ENCODE results near the gene NBR1. TPM values are rescaled to one million over a fixed set of nuclear protein-coding genes. Genes with fewer than 3 reads are reported as not detected.

NBR1 gene
- total RNA-seq, 2 experiments from 2014 or later = 45.6 to 46.5 TPM

DNA sequence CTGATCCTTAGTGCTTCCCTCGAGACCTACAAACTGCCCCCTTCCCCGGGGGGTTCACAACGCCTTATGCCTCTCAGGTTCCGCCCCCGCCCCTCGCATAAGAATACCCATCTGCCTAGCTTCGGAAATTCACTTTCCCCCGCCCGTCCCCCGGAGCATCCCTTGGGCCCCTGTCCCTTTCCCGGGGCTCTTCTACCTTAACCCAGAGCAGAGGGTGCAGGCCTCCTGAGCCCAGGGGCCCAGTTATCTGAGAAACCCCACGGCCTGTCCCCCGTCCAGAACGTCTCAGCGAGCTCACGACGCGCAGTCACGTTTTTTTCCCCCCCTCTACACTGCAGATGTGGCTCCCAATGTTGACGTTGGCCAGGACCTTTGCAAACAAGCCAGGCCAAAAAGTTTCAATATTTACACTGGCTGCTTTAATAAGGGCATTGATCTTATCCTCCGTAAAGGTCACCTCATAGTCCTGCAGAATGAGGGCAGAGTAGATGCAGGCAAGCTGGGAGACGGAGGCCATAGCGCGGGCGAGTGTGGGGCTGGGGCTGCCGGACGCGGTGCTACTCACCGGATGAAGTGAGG lies 1.4 kb upstream of the NBR1 start:
- DNase-seq (peak; percentile 52), ATAC-seq (peak; percentile 12)
- ChIA-PET CTCF (interaction anchor here (0.7 to 1.8 kb wide), 2 partner anchors 44 to 172 kb away, joined by 3 to 5 read pairs; partner anchors contain the start of gene RPL27), POLR2A (interaction anchor here (0.7 to 1.9 kb wide), 9 partner anchors 30 to 146 kb away, joined by 3 to 33 read pairs (median 3); partner anchors contain the start of genes BRCA1 and TMEM106A)
- intact Hi-C loops (cut with micrococcal nuclease) = loop anchor here (2.0 to 5.0 kb wide), 2 partner anchors 43 to 45 kb away; partner anchors contain the start of genes BRCA1 and TMEM106A
- Mint-ChIP-seq H3K27ac (no peak overlapping the region), H3K36me3 (ENCODE audit: low read depth) (no peaks in the 10 kb centered on the region), H3K4me3 (no peak overlapping the region), H3K27me3 (no peaks in the 10 kb centered on the region), H3K9me3 (no peaks in the 10 kb centered on the region), H3K4me1 (ENCODE audit: low read depth) (peaks cover 24% of the 10 kb centered on the region)
- TF ChIP-seq, protein P1, sequence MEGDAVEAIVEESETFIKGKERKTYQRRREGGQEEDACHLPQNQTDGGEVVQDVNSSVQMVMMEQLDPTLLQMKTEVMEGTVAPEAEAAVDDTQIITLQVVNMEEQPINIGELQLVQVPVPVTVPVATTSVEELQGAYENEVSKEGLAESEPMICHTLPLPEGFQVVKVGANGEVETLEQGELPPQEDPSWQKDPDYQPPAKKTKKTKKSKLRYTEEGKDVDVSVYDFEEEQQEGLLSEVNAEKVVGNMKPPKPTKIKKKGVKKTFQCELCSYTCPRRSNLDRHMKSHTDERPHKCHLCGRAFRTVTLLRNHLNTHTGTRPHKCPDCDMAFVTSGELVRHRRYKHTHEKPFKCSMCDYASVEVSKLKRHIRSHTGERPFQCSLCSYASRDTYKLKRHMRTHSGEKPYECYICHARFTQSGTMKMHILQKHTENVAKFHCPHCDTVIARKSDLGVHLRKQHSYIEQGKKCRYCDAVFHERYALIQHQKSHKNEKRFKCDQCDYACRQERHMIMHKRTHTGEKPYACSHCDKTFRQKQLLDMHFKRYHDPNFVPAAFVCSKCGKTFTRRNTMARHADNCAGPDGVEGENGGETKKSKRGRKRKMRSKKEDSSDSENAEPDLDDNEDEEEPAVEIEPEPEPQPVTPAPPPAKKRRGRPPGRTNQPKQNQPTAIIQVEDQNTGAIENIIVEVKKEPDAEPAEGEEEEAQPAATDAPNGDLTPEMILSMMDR (IDR thresholded peaks at IDR 0.05) = no peak

DNA sequence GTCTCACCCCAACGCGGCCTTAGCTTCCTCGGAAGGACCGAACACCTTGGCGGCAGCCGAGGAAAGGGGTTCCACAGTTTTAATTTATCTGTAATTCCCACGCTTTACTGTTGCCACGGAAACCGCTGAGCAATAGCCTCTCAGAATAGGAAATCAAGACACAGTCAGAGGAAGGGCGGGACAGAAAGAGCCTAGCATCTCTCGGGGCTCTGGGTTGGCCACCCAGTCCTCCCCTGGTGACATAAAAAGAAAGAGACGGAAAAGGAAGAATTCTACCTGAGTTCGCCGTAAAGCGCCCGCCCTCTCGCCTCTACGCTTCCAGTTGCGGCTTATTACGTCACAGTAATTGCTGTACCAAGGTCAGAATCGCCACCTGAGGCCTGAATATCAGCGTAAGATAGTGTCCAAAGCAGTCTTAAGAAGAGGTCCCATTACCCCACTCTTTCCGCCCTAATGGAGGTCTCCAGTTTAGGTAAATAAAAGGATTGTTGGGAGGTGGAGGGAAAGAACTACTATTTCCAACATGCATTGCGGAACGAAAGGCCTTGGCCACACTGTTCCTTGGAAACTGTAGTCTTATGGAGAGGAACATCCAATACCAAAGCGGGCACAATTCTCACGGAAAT lies 761 bp upstream of the NBR1 start:
- intact Hi-C loops (cut with micrococcal nuclease) = loop anchor here (2.0 to 5.0 kb wide), 2 partner anchors 42 to 45 kb away; partner anchors contain the start of genes BRCA1 and TMEM106A
- no peaks in the 10 kb centered on the region for H3K9me3 Mint-ChIP-seq
- H3K36me3 Mint-ChIP-seq (ENCODE audit: low read depth) = peaks cover 1% of the 10 kb centered on the region
- CTCF ChIA-PET = interaction anchor here (0.7 to 1.8 kb wide), 2 partner anchors 43 to 172 kb away, joined by 3 to 5 read pairs; partner anchors contain the start of gene RPL27
- no peak overlapping the region for H3K4me3 Mint-ChIP-seq
- POLR2A ChIA-PET = interaction anchor here (0.7 to 1.9 kb wide), 7 partner anchors 30 to 146 kb away, joined by 3 to 33 read pairs (median 4); partner anchors contain the start of genes BRCA1 and TMEM106A
- H3K4me1 Mint-ChIP-seq (ENCODE audit: low read depth) = peaks cover 27% of the 10 kb centered on the region
- no peak overlapping the region for H3K27ac Mint-ChIP-seq
- TF ChIP-seq, protein P1 (IDR thresholded peaks at IDR 0.05) = no peak
- ATAC-seq (peak; percentile 82), DNase-seq (peak; percentile 96)
- no peaks in the 10 kb centered on the region for H3K27me3 Mint-ChIP-seq

DNA sequence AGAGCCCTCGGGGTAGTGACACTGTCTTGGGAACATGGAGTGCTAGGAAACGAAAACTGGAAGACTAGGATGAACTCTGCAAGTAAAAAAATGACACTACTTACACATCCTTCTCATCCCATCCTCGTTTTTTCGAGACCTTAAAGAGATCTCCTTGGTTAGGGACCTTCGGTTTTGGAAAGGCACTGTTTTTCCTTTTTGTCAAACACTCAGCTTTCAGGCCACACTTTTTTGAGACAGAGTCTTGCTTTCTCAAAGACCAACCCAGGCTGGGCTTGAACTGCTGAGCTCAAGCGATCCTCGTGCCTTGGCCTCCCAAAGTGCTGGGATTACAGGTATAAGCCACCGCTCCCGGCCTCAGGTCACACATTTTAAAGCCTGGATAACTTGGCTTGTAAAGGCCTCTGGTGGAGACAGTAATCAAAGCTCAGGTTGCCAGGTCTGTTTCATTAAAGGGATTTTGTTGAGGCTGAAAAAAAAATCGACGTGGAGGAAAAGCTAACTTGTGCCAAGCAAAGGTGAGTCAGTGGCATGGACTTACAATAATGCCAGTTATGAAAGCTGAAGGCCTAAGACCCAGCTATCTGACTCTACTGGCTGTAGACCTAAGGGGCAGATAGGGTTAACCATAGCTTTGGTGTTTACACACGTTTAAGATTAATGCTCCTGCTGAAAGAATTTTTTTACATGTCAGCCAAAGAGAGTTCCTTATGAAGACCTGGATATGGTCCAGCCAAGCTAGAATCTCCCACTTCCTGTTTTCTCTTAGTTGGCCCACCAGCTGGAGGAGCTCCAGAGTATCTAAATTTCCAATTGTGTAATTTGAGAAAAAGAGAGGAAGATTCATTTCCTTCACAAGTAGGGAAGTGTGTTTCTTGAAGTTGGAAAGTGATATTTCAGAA lies 823 bp downstream of the NBR1 start:
- no peak for ATAC-seq
- ChIA-PET CTCF (interaction anchor here (0.8 to 1.7 kb wide), 6 partner anchors 28 to 167 kb away, joined by 3 to 5 read pairs (median 4); partner anchors contain the start of genes BRCA1 and TMEM106A), POLR2A (interaction anchor here (0.6 to 4.4 kb wide), 13 partner anchors 9 to 1307 kb away, joined by 3 to 61 read pairs (median 3); partner anchors contain the start of genes BRCA1, IFI35, RPL27 and TMEM106A)
- TF ChIP-seq, protein P1 (IDR thresholded peaks at IDR 0.05) = no peak
- H3K9me3 Mint-ChIP-seq = no peaks in the 10 kb centered on the region
- intact Hi-C loops (cut with micrococcal nuclease) = loop anchor here (2.0 to 5.0 kb wide), 2 partner anchors 40 to 47 kb away; partner anchors contain the start of genes BRCA1 and TMEM106A
- no peaks in the 10 kb centered on the region for H3K27me3 Mint-ChIP-seq
- H3K36me3 Mint-ChIP-seq (ENCODE audit: low read depth) = peaks cover 15% of the 10 kb centered on the region
- H3K4me1 Mint-ChIP-seq (ENCODE audit: low read depth) = peaks cover 39% of the 10 kb centered on the region
- peak; percentile 29 for DNase-seq
- no peak overlapping the region for H3K4me3 Mint-ChIP-seq
- H3K27ac Mint-ChIP-seq = no peak overlapping the region

GRCh38 chr17:43175213-43176118 lies 4.5 kb downstream of the NBR1 start:
- intact Hi-C loops (cut with micrococcal nuclease) = no loop called here
- no peak for ATAC-seq
- no peak for DNase-seq
- POLR2A ChIA-PET = interaction anchor here (1.0 to 4.4 kb wide), 2 partner anchors 140 kb away, joined by 3 to 61 read pairs; no protein-coding TSS in a partner anchor
- Mint-ChIP-seq H3K4me3 (peak overlapping the region; percentile 51), H3K9me3 (no peaks in the 10 kb centered on the region), H3K27me3 (no peaks in the 10 kb centered on the region), H3K4me1 (ENCODE audit: low read depth) (peaks cover 47% of the 10 kb centered on the region), H3K36me3 (ENCODE audit: low read depth) (peaks cover 20% of the 10 kb centered on the region), H3K27ac (peak overlapping the region; percentile 88)
- TF ChIP-seq, protein P1 (IDR thresholded peaks at IDR 0.05) = no peak
- CTCF ChIA-PET = interaction anchor here (1.4 kb wide), 1 partner anchor 37 kb away, joined by 3 read pairs; no protein-coding TSS in a partner anchor
